HG02610 (cell line): Measurements from ENCODE around the gene CDCA5.

Experiments
- ATAC-seq: cut with Tn5 transposase; IDR thresholded peaks from one replicate; pipeline ENCODE4 v1.9.1; 2021; ENCODE audit warnings: mild to moderate bottlenecking, moderate library complexity; ENCODE audit not compliant: unreplicated experiment

The CDCA5 gene

GRCh38 chr11:65047581-65048422, 36.0 kb downstream of the CDCA5 start:
- no peak for ATAC-seq

- no peak for ATAC-seq
Observed at GRCh38 chr11:65045728-65046127, 38.1 kb downstream of the CDCA5 start.

- no peak for ATAC-seq
Observed at GRCh38 chr11:65045061-65045460, 38.8 kb downstream of the CDCA5 start.

GRCh38 chr11:65043881-65044501, 39.8 kb downstream of the CDCA5 start:
- ATAC-seq = no peak

- ATAC-seq = no peak
Observed at GRCh38 chr11:65042891-65043290, 40.9 kb downstream of the CDCA5 start.

GRCh38 chr11:65040847-65041622, 42.8 kb downstream of the CDCA5 start, which contains the start of gene SAC3D1:
TSS of gene SAC3D1 (plus strand) at chr11:65041210. CDS start at chr11:65041293, 83 bp downstream.
- peak; percentile 81 for ATAC-seq

GRCh38 chr11:65040520-65040846, 43.4 kb downstream of the CDCA5 start:
- ATAC-seq = no peak

- ATAC-seq = no peak
Observed at GRCh38 chr11:65036931-65037330, 46.9 kb downstream of the CDCA5 start.

- ATAC-seq = no peak
Observed at GRCh38 chr11:65035579-65035978, 48.3 kb downstream of the CDCA5 start.

- ATAC-seq = no peak
Observed at GRCh38 chr11:65034423-65034822, 49.4 kb downstream of the CDCA5 start.

- ATAC-seq = no peak
Observed at GRCh38 chr11:65032216-65032615, 51.6 kb downstream of the CDCA5 start.
